Right lobe of liver (tissue), 6 donors: ENCODE results near the gene LRSAM1. TPM values are rescaled to one million over a fixed set of nuclear protein-coding genes. Genes with fewer than 3 reads are reported as not detected.

Experiments used
- ATAC-seq, 4 donors: fragments of 200-7000 bp; cut with Tn5 transposase; one replicate each; pipeline ENCODE4 v1.9.1; 2020; ENCODE audit warnings: mild to moderate bottlenecking in 4 of 4, moderate library complexity in 4 of 4
- DNase-seq, 3 donors: peaks; one replicate each; pipeline ENCODE4 v3.0.0-alpha.2; 2020
- H3K27ac ChIP-seq, 3 donors: fragments of 200-600 bp; one replicate each; pipeline ENCODE4 v1.8.0; 2022
- H3K27me3 ChIP-seq, 2 donors: fragments of 200-600 bp; one replicate each; pipeline ENCODE4 v1.8.0; 2022
- H3K36me3 ChIP-seq, 4 donors: fragments of 200-600 bp; sonication (generic) in 1 of 4; one replicate each; pipeline versions ENCODE4 v1.5.1 to v1.8.0; 2017 to 2022; ENCODE audit warnings: control low read depth in 1 of 4
- H3K4me1 ChIP-seq, 4 donors: fragments of 200-600 bp; sonication (generic) in 1 of 4; one replicate each; pipeline versions ENCODE4 v1.5.1 to v1.8.0; 2017 to 2022; ENCODE audit warnings: control low read depth in 1 of 4
- H3K4me3 ChIP-seq, 3 donors: fragments of 200-600 bp; one replicate each; pipeline ENCODE4 v1.8.0; 2022
- H3K9me3 ChIP-seq, 4 donors: fragments of 200-600 bp; sonication (generic) in 1 of 4; one replicate each; pipeline versions ENCODE4 v1.5.1 to v1.8.0; 2017 to 2022; ENCODE audit warnings: control low read depth in 1 of 4
- POLR2A ChIP-seq: fragments of 450-650 bp; IDR thresholded peaks from one replicate; pipeline ENCODE4 v1.6.1; 2017; ENCODE audit warnings: antibody characterized with exemption, mild to moderate bottlenecking
- WGBS: methylation state at CpG from one replicate; pipeline ENCODE4 v1.1.6; 2018; ENCODE audit warnings: low coverage, low lambda C conversion rate; ENCODE audit not compliant: insufficient coverage; ENCODE audit errors: missing lambda C conversion rate; 5-methylcytosine and 5-hydroxymethylcytosine counted together
- intact Hi-C, 2 donors: fragments of 100-400 bp; cut with DNase I; formaldehyde crosslinking; loops; one replicate each; pipeline versions ENCODE4 v1.11.2 to v1.14.1; 2022
- total RNA-seq, 6 experiments: library from RNA; depleted of rRNA in 2 of 6; stranded (reverse); fragments of >200 nt in 2 of 6; fragmentation: NEBNext Ultra II Directional in 3 of 6; extraction: Animal tissue kit (Norgen Biotek cat#: 25700) in 3 of 6; gene quantifications; one replicate each; pipeline versions ENCODE4 v1.1.0 to v1.2.4, GENCODE V29; 2016 to 2023
- TF ChIP-seq, protein P1 (sequence below), 4 donors: fragments of 200-600 bp in 3 of 4; fragments of 450-650 bp in 1 of 4; IDR thresholded peaks; one replicate each; pipeline versions ENCODE4 v1.5.1 to v1.8.0; 2016 to 2022; ENCODE audit warnings: antibody characterized with exemption in 4 of 4, mild to moderate bottlenecking in 2 of 4
- donor health status: DM: no; HTN: yes; CAD: no.
- donor health status: DM: no; HTN: no; CAD: no.
- donor health status: DM: no; HTN: no; CAD: no.
- donor health status: DM: no; HTN: yes; CAD: no.
- donor health status: DM: no; HTN: yes; CAD: no.

LRSAM1 gene
- total RNA-seq, 6 experiments from 2014 or later: 9.4 to 13.3 (median 12.1) TPM

DNA sequence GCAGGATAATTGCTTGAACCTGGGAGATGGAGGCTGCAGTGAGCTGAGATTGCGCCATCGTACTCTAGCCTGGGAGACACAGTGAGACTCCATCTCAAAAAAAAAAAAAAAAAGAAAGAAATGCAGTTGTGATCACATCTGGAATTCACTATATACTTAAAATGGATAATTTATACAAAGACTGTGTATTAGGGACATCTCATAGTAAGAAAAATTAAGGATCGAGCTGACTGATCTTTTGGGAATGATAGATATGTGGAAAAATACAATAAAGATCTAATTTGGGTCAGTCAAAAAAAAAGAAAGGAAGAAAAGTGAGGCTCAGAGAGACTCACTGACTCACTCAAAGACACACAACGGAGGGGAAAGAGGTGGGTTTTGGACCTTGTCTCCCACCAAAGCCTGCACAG, 87.5 kb downstream of the LRSAM1 start:
- no peak for TF ChIP-seq POLR2A
- TF ChIP-seq, protein P1, sequence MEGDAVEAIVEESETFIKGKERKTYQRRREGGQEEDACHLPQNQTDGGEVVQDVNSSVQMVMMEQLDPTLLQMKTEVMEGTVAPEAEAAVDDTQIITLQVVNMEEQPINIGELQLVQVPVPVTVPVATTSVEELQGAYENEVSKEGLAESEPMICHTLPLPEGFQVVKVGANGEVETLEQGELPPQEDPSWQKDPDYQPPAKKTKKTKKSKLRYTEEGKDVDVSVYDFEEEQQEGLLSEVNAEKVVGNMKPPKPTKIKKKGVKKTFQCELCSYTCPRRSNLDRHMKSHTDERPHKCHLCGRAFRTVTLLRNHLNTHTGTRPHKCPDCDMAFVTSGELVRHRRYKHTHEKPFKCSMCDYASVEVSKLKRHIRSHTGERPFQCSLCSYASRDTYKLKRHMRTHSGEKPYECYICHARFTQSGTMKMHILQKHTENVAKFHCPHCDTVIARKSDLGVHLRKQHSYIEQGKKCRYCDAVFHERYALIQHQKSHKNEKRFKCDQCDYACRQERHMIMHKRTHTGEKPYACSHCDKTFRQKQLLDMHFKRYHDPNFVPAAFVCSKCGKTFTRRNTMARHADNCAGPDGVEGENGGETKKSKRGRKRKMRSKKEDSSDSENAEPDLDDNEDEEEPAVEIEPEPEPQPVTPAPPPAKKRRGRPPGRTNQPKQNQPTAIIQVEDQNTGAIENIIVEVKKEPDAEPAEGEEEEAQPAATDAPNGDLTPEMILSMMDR (IDR thresholded peaks at IDR 0.05): no peak
- no peak overlapping the region for H3K4me3 ChIP-seq
- ATAC-seq: no peak
- DNase-seq: no peak
- H3K27ac ChIP-seq: no peak overlapping the region
- H3K4me1 ChIP-seq: no peaks in the 10 kb centered on the region
- WGBS: 59% methylated on average over 3 of the region's 4 CpGs
- no peaks in the 10 kb centered on the region for H3K9me3 ChIP-seq
- no peaks in the 10 kb centered on the region for H3K27me3 ChIP-seq
- H3K36me3 ChIP-seq: no peaks in the 10 kb centered on the region
- intact Hi-C loops: no loop called here

DNA sequence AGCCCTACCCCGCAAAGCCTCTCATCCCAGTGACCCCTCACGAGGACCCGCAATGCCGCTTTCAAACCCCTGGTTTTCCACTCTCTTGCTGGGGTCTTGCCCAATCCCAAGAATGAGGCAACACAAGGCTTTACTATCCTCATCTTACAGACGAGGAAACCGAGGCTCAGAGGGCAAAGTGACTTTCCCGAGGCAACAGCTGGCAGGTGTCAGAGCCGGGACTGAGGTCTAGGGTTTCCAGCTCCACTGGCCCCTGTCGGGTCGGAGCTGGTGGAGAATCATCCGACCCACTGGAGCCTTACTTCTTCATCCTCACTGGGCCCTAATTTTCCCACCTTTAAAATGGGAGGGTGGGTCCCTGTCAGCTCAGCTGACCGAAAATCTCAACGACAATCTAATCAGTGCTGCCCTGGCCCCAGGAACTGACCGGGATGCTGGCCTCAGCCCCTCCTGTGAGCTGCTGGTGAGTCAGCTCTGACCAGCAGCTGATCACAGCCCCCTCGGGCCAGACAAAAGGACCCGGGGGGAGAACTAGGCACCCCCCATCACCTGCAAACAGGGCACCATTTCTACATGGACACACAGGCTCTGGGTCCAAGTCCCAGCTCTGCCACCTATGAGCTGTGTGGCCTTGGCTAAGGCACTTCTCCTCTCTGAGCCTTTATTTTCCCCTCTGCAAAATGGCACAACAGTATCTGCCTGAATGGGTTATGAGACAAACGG, 88.1 kb downstream of the LRSAM1 start:
- Histone ChIP-seq H3K9me3 (no peaks in the 10 kb centered on the region), H3K27me3 (no peaks in the 10 kb centered on the region), H3K4me3 (no peak overlapping the region), H3K27ac (no peak overlapping the region), H3K36me3 (no peaks in the 10 kb centered on the region), H3K4me1 (no peaks in the 10 kb centered on the region)
- no peak for TF ChIP-seq POLR2A
- TF ChIP-seq, protein P1 (IDR thresholded peaks at IDR 0.05): no peak
- 83% methylated on average over 13 of the region's 17 CpGs for WGBS
- DNase-seq (no peak), ATAC-seq (no peak)
- intact Hi-C loops: no loop called here

DNA sequence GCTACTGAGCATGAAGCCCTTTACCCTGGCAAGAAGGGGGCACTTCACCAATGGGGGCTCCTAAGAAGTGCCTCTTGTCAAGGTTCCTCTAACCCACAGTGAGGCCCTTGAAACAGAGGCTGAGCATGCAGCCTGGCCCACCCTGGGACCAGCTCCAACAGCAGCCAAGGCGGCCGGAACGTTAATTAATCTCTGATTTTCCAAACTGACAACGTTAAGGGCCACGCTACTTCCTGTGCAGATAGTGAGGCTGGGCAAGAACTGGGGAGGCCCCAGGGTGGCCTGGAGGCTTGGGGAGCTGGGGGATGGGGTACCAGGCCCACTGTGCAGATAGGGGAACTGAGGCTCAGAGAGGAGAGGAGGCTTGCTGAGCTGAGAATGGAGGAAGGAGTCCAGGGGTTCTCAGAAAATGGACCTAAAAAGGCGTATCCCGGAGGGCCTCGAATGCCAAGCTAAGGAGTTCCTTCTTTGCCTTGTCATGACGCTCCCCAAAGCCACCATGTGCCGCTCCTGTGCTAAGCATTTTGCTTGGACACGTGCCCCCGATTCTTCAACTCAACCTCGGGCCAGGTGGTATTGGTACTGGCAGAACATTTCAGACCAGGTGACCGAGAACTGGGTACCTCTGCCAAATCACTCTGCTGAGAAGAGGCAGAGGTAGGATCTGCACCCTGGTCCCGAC, 88.8 kb downstream of the LRSAM1 start:
- Histone ChIP-seq H3K4me3 (no peak overlapping the region), H3K36me3 (no peaks in the 10 kb centered on the region), H3K4me1 (peaks cover 0 to 3% (median under 1%) of the 10 kb centered on the region in 4 donors), H3K27me3 (no peaks in the 10 kb centered on the region), H3K9me3 (no peaks in the 10 kb centered on the region), H3K27ac (no peak overlapping the region)
- intact Hi-C loops: no loop called here
- DNase-seq (no peak), ATAC-seq (no peak)
- TF ChIP-seq, protein P1 (IDR thresholded peaks at IDR 0.05): no peak
- TF ChIP-seq POLR2A: no peak
- WGBS: 56% methylated on average over 5 of the region's 15 CpGs

DNA sequence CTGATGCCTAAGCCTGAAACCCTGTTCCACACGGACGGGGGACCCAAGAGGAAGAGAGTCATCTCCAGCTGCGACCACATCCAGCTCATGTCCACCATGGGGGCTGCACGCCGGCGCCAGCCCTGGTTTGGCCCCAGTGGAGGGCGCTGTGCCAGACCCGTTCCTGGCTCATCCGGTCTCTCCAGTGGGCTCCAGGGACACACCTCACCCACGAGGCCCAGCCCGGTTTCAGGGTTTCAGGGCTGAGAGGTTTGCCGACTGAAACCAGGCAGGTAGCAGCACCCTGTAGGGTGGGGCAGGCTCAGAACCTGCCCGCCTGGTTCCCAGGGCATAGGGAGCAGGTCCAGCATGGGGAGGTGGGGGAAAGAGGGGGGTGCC, 89.3 kb downstream of the LRSAM1 start:
- ATAC-seq: no peak
- intact Hi-C loops: no loop called here
- Histone ChIP-seq H3K4me1 (peaks cover 0 to 9% (median 3%) of the 10 kb centered on the region in 4 donors), H3K9me3 (no peaks in the 10 kb centered on the region), H3K36me3 (no peaks in the 10 kb centered on the region), H3K27me3 (no peaks in the 10 kb centered on the region), H3K27ac (no peak overlapping the region), H3K4me3 (no peak overlapping the region)
- no peak for DNase-seq
- no peak for TF ChIP-seq POLR2A
- TF ChIP-seq, protein P1 (IDR thresholded peaks at IDR 0.05): no peak
- WGBS: no CpG with 5 or more reads among the region's 13 CpGs
